ENCODE measurements around the gene TP73.

DNA sequence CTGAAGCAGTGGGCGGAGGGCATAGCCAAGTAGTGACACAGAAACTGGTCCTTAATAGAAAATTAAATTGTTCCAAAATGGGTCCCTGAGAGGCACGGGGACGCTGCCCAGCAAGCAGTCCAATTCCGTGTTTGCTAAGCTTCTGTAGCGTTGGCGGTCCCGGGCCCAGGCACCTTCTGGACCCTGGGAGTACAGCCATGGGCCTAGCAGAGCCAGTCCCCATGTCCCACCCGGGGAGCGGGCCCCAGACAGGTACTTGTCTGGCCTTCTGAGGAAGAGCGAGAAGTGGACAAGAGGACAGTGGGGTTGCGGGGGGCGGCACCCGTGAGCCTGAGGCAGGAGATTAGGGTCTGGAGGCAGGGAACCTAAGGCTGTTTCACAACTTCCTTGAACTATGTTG, 88.4 kb downstream of the TP73 start:
- TF ChIP-seq POLR2AphosphoS5 (IDR thresholded peaks at IDR 0.05), result no peak
- TF ChIP-seq, protein P1, sequence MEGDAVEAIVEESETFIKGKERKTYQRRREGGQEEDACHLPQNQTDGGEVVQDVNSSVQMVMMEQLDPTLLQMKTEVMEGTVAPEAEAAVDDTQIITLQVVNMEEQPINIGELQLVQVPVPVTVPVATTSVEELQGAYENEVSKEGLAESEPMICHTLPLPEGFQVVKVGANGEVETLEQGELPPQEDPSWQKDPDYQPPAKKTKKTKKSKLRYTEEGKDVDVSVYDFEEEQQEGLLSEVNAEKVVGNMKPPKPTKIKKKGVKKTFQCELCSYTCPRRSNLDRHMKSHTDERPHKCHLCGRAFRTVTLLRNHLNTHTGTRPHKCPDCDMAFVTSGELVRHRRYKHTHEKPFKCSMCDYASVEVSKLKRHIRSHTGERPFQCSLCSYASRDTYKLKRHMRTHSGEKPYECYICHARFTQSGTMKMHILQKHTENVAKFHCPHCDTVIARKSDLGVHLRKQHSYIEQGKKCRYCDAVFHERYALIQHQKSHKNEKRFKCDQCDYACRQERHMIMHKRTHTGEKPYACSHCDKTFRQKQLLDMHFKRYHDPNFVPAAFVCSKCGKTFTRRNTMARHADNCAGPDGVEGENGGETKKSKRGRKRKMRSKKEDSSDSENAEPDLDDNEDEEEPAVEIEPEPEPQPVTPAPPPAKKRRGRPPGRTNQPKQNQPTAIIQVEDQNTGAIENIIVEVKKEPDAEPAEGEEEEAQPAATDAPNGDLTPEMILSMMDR (IDR thresholded peaks at IDR 0.05), result no peak
